Measurements from ENCODE around the gene WDR72.

DNA sequence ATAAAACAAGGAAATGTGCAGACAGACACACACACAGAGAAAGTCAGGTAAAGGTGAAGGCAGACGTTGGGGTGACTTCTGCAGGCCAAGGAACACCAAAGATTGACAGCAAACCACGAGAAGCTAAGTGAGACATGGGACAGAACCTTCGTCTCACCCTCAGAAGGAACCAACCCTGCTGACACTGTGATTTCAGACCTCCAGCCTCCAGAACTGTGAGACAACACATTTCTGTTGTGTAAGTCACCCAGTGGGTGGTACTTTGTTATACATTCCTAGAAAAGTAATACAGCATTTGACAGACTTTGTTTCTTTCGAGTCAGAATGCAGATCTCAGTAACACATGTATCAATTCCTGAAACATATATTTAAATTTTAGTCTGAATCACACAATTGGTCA, 7.1 kb downstream of the WDR72 start:
- no peak for TF ChIP-seq CTCF (conservative IDR thresholded peaks at IDR 0.05; ENCODE audit: low read length)
- TF ChIP-seq EZH2phosphoT487 (IDR thresholded peaks at IDR 0.05; ENCODE audit: borderline replicate concordance): no peak
